Activated T-cell treated with anti-CD3 and anti-CD28 coated beads for 4 hours (primary cell): ENCODE measurements around the gene TTI1.

ENCODE experiments used
- DNase-seq: peaks from one replicate; pipeline ENCODE4 v3.0.0-alpha.2; 2020

The TTI1 gene

GRCh38 chr20:37958856-37959520 lies 74.3 kb downstream of the TTI1 start:
- no peak for DNase-seq

GRCh38 chr20:37956107-37956585 lies 77.1 kb downstream of the TTI1 start:
- DNase-seq = no peak

- DNase-seq = no peak
Observed at GRCh38 chr20:37955511-37955910, 77.7 kb downstream of the TTI1 start.

- DNase-seq = no peak
Observed at GRCh38 chr20:37954626-37955025, 78.6 kb downstream of the TTI1 start.

DNA sequence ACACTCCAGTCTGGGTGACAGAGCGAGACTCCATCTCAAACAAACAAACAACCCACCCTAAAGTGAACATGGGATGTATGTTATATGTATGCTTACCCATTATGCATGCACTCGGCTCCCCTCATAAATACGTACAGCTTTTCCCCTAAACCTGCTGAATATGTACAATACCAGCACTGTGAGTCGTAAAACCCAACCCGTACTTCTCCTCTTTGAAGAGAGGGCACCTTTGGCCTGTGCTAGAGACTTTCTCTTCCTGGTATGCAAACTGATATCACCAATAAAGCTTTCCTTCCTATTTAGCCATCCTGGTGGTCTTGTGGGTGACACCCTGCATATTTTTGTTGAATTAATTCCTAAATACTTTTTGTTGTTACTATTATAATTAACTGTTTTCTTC lies 79.1 kb downstream of the TTI1 start:
- DNase-seq = no peak

GRCh38 chr20:37948956-37949355 lies 84.3 kb downstream of the TTI1 start:
- DNase-seq = no peak

DNA sequence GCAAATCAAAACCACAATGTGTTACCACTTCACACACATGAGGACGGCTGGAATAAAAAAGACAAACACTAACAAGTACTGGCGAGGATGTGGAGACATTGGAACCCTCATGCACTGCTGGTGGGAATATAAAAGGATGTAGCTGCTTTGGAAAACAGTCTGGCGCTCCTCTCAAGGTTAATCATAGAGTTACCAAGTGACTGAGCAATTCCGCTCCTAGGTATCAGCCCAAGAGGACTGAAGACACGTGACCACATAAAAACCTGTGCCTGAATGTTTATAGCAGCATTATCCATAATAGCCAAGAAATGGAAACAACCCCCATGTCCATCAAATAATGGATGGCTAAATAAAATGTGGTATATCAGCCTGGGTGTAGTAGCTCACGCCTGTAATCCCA lies 85.3 kb downstream of the TTI1 start:
- DNase-seq = no peak

GRCh38 chr20:37946946-37947345 lies 86.3 kb downstream of the TTI1 start:
- DNase-seq = no peak

DNA sequence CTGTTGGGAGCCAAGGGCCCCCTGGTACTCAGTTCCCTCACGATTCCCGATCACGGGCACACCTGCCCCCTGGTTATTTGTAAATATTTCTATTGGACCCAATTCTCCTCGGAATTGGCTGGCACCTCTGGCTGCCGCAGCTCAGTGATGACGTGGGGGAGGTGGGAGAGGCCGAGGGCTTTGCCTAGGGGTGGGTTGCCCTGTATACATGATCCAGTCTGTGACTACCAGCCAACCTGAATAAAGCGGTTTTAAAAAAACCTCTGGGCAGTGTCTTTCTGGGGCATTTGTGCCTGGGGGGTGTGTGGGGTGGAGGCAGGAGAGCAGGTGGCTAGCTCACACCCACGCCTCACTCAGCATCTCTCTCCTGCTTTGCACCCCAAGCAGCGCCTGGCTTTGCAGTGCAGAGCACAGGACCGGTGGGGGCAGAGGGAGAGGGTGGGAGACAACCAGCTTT lies 88.1 kb downstream of the TTI1 start:
- DNase-seq = no peak

DNA sequence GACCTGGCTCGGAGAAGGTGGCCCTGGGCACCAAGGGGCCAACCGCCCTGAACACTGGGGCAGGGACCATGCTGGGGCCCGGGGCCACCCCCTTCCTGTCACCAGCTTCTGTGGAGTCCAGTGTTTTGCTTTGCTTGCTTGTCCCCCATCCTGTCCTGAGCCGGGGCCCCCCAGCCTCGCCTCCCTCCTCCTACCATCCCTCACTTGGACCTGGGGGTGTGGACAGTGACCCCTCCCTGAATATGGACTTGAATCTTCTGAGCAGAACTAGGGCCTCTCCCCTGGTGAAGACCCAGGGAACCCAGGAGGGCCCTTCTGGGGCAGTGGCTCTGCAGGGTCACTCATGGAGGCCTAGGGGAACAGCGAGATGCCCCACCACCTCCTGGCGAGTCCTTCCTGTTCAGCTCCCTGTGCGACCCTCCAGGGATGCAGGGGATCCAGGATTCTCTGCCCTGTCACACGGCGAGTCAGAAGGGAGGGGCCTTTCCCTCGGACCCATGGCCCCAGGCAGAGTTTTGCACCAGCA lies 88.7 kb downstream of the TTI1 start:
- DNase-seq = no peak

DNA sequence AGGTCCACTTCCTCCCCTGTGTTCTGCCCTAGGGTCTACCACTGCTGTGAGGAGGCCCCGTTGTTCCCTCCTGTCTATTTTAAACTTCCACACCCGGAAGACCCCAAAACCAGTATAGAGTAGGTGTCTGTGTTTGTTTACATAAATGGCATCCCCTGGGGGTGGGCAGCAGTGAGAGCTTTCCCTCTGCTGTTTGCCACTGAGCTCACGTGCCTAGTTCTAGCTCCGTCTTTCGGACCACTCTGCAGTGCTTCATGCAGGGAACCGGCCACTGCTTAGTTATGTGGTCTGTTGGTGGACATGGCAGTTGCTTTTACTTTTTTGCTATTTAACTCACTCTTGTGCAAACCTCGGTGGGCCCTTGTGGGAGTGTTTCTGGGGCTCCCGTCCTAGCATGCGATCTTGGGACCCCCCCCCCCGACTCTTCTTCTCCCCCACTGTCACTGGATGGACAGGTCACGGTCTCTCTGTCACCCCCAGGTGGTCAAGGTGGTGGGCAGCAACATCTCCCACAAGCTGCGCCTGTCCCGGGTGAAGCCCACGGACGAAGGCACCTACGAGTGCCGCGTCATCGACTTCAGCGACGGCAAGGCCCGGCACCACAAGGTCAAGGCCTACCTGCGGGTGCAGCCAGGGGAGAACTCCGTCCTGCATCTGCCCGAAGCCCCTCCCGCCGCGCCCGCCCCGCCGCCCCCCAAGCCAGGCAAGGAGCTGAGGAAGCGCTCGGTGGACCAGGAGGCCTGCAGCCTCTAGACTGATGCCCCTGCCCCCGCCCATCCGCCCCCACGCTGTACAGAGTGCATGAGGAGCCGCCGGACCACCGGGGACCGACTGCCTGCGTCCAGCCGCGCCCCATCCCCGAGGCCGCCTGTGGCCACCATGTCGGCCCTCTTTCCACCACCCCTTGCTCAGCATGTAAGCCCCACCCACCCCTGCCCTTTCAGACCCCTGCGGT lies 89.5 kb downstream of the TTI1 start:
- no peak for DNase-seq

GRCh38 chr20:37943033-37943432 lies 90.2 kb downstream of the TTI1 start:
- DNase-seq = no peak

- no peak for DNase-seq
Observed at GRCh38 chr20:37941992-37942391, 91.3 kb downstream of the TTI1 start.

GRCh38 chr20:37941332-37941731 lies 91.9 kb downstream of the TTI1 start:
- DNase-seq = no peak

GRCh38 chr20:37940858-37941257 lies 92.4 kb downstream of the TTI1 start:
- no peak for DNase-seq

DNA sequence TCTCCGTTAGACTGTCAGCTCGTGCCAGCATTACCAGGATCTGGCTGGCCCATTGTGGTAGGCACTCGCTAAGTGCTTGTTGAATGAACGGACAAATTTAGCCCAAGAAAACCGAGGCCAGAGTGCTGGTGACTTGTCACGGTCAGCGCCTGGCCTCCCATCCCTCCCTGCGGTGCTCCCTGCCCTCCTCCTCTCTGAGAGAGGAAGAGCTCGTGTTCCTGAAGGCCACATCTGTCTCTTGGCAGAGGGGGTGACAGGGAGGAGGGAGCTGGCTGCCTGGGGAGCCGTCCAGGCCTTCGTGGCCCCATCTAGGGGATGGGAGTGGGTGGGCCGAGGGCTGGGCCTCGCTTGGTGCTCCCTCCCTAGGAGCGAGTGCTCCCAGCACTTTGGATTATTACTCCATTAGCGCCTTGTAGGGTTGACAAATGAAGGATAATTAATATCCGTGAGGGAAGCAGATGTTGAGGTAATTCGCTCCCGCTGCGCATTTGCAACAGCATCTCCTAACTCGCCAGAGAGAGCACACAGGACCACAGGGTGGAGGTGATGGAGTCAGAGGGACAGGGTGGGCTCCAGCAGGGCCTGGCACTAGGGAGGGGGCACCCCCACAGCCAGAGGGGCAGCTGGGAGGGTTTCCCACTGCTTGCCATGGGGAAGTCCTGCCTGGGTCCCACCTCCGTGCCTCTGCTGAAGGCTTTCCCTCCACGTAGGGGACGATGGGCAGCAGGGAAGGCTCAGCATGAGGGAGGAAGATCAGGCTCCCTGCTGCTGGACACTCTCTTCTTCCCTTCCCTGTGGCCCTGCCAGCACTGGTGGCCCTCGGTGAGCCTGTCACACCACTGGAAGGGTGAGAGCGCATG lies 93.3 kb downstream of the TTI1 start:
- no peak for DNase-seq

DNA sequence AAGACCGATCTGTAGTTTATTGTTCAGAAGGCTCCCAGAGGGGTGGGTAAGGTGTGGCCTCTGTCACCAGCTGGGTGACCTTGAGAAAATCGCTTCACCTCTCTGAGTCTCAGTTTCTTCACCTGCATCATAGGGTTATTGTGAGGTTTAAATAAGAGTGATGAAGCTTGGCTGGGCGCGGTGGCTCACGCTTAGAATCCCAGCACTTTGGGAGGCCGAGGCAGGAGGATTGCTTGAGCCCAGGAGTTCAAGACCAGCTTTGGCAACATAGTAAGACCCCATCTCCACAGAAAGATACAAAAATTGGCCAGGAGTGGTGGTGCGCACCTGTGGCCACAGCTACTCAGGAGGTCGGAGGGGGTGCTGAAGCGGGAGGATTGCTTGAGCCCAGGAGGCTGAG lies 94.3 kb downstream of the TTI1 start:
- no peak for DNase-seq

DNA sequence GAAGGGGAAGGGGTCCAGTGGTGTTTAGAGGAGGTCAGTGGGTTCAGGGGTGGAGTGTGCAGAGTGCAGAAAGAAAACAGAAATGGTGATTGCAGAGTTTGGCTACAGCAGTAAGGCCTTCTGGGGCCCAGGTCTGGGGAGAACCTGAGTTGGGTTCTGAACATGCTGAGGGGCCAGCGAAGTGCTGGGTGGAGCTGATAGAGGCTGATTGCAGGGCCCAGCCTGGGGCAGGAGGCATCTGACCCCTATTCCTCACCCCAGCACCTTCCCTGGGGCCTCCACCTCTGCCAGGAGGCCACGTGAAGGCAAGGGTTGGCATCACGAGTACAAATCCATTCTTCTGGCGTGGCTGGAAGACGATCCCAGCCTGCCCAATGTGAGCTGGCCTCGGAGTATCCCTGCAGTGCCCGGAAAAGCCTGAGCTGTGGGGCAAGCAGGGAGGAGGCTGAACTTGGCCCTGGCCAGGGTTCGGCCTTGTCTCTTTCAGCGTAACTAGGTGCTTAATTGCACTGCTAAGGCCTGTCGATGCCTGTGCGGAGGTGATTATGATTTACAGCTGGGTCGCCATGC lies 95.0 kb downstream of the TTI1 start:
- DNase-seq = no peak

- no peak for DNase-seq
Observed at GRCh38 chr20:37937686-37938085, 95.6 kb downstream of the TTI1 start.

DNA sequence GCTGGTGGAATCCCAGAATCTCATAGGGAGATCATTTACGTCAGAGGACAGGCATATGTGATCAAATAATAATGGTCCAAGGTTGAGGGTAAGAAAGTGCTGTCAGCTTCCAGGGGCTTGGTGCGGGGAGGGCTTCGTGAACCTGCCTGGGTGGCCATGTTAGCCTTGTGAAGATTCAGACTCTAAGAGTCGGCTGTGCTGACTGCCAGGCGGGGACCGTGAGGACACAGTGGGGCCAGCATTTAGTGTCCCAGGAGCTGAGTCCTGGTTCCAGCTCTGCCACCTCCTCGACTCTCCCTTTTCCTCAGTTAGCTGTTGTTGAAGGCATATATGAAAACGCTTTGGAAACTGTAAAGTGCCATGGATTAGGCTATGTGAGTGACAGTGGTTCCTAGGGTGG lies 96.8 kb downstream of the TTI1 start:
- no peak for DNase-seq

GRCh38 chr20:37936041-37936440 lies 97.2 kb downstream of the TTI1 start:
- DNase-seq = no peak

- DNase-seq = no peak
Observed at GRCh38 chr20:37935435-37935834, 97.8 kb downstream of the TTI1 start.
